Fibroblast of the aortic adventitia (primary cell): ENCODE results near the gene DGAT2. TPM values are rescaled to one million over a fixed set of nuclear protein-coding genes. Genes with fewer than 3 reads are reported as not detected.

Experiments
- DNase-seq: peaks from one replicate; pipeline ENCODE4 v3.0.0-alpha.2; 2010; ENCODE audit warnings: low read depth
- H3K4me3 ChIP-seq: 2 replicates; pipeline ENCODE4 v1.5.1; 2011; ENCODE audit warnings: low read depth, mild to moderate bottlenecking, control low read depth, low read length, moderate library complexity
- CTCF ChIP-seq: IDR thresholded peaks from 2 replicates; pipeline ENCODE4 v1.5.1; 2011; ENCODE audit warnings: mild to moderate bottlenecking, low read length, control low read depth, inconsistent platforms; ENCODE audit not compliant: insufficient read depth
- total RNA-seq: library from RNA; depleted of rRNA; stranded (reverse); fragments of >200 nt; gene quantifications from 2 replicates; pipeline ENCODE4 v1.2.3, GENCODE V29; 2012; ENCODE audit warnings: low replicate concordance

DGAT2 gene
- total RNA-seq, 1 donor = 13.4 TPM

- H3K4me3 ChIP-seq = no peak overlapping the region
- no peak for DNase-seq
- no peak for TF ChIP-seq CTCF
Observed at GRCh38 chr11:75793966-75794365, 25.4 kb downstream of the DGAT2 start.

- no peak overlapping the region for H3K4me3 ChIP-seq
- DNase-seq = no peak
- TF ChIP-seq CTCF = no peak
Observed at GRCh38 chr11:75795276-75796090, 26.9 kb downstream of the DGAT2 start.

- no peak for DNase-seq
- TF ChIP-seq CTCF = no peak
Observed at GRCh38 chr11:75796091-75796435, 27.5 kb downstream of the DGAT2 start.

GRCh38 chr11:75797116-75797515 is 28.5 kb downstream of the DGAT2 start:
- DNase-seq = no peak
- no peak for TF ChIP-seq CTCF
- no peak overlapping the region for H3K4me3 ChIP-seq

More at GRCh38 chr11:75796091-75796435, 27.5 kb downstream of the DGAT2 start:
- H3K4me3 ChIP-seq = no peak overlapping the region

- TF ChIP-seq CTCF = no peak
- H3K4me3 ChIP-seq = no peak overlapping the region
- peak; percentile 22 for DNase-seq
Observed at GRCh38 chr11:75797792-75798191, 29.2 kb downstream of the DGAT2 start.

- H3K4me3 ChIP-seq = no peak overlapping the region
- no peak for DNase-seq
- no peak for TF ChIP-seq CTCF
Observed at GRCh38 chr11:75800136-75800675, 31.6 kb downstream of the DGAT2 start.
